HG02798 (cell line): ENCODE results near the gene TDP2.

ENCODE experiments used
- ATAC-seq: cut with Tn5 transposase; IDR thresholded peaks from one replicate; pipeline ENCODE4 v1.9.1; 2021; ENCODE audit warnings: mild to moderate bottlenecking; ENCODE audit not compliant: unreplicated experiment, poor library complexity

Gene TDP2

GRCh38 chr6:24666641-24667377 lies at the start of gene TDP2, which contains the start of gene ACOT13:
Gene TDP2, minus strand, starts transcription at chr6:24666899. Its CDS starts 37 bp downstream, at chr6:24666862.
Gene ACOT13, plus strand, starts transcription at chr6:24667077. Its CDS starts 187 bp downstream, at chr6:24667264.
- ATAC-seq: peak; percentile 98

GRCh38 chr6:24710519-24711303 lies 44.0 kb upstream of the TDP2 start:
- no peak for ATAC-seq

GRCh38 chr6:24709014-24709711 lies 42.5 kb upstream of the TDP2 start:
- no peak for ATAC-seq

- ATAC-seq: no peak
Observed at GRCh38 chr6:24708612-24709011, 41.9 kb upstream of the TDP2 start.

- ATAC-seq: no peak
Observed at GRCh38 chr6:24704468-24704867, 37.8 kb upstream of the TDP2 start.

GRCh38 chr6:24702720-24703282 lies 36.1 kb upstream of the TDP2 start:
- no peak for ATAC-seq

- no peak for ATAC-seq
Observed at GRCh38 chr6:24699521-24700359, 33.0 kb upstream of the TDP2 start.

GRCh38 chr6:24696097-24696496 lies 29.4 kb upstream of the TDP2 start:
- ATAC-seq: no peak

- ATAC-seq: peak; percentile 60
Observed at GRCh38 chr6:24695635-24696034, 28.9 kb upstream of the TDP2 start.

GRCh38 chr6:24694198-24694597 lies 27.5 kb upstream of the TDP2 start:
- ATAC-seq: peak; percentile 41

- no peak for ATAC-seq
Observed at GRCh38 chr6:24692848-24693592, 26.3 kb upstream of the TDP2 start.

GRCh38 chr6:24692415-24692814 lies 25.7 kb upstream of the TDP2 start:
- ATAC-seq: no peak

GRCh38 chr6:24692003-24692402 lies 25.3 kb upstream of the TDP2 start:
- ATAC-seq: no peak

- no peak for ATAC-seq
Observed at GRCh38 chr6:24691550-24691949, 24.9 kb upstream of the TDP2 start.

- ATAC-seq: no peak
Observed at GRCh38 chr6:24690593-24690992, 23.9 kb upstream of the TDP2 start.

GRCh38 chr6:24689964-24690363 lies 23.3 kb upstream of the TDP2 start:
- ATAC-seq: no peak

- ATAC-seq: no peak
Observed at GRCh38 chr6:24686946-24687345, 20.2 kb upstream of the TDP2 start.

GRCh38 chr6:24686408-24686807 lies 19.7 kb upstream of the TDP2 start:
- no peak for ATAC-seq
